Subcutaneous abdominal adipose tissue (tissue), 5 donors: ENCODE data around the gene GP2.
"Not testable (repeated sequence)": the region's sequence is repeated elsewhere in the genome, so short reads cannot be mapped to it uniquely, and the experiment has no call there.

Experiments used
- H3K27ac ChIP-seq: one replicate; pipeline ENCODE4 v1.7.0; 2013; ENCODE audit warnings: low read depth, mild to moderate bottlenecking, inconsistent platforms, low read length, moderate library complexity
- H3K27me3 ChIP-seq, 5 donors: one replicate each; pipeline ENCODE4 v1.7.0; 2013; ENCODE audit warnings: low read length in 5 of 5, inconsistent platforms in 1 of 5; ENCODE audit not compliant: control insufficient read depth in 5 of 5, insufficient read depth in 4 of 5
- H3K36me3 ChIP-seq, 5 donors: one replicate each; pipeline ENCODE4 v1.7.0; 2013; ENCODE audit warnings: low read length in 5 of 5; ENCODE audit not compliant: control insufficient read depth in 5 of 5, insufficient read depth in 5 of 5
- H3K4me1 ChIP-seq, 5 donors: one replicate each; pipeline ENCODE4 v1.7.0; 2013; ENCODE audit warnings: low read length in 5 of 5, mild to moderate bottlenecking in 3 of 5, moderate library complexity in 1 of 5; ENCODE audit not compliant: control insufficient read depth in 5 of 5, insufficient read depth in 5 of 5
- H3K4me3 ChIP-seq, 5 donors: one replicate each; pipeline ENCODE4 v1.7.0; 2013; ENCODE audit warnings: low read length in 5 of 5, low read depth in 1 of 5
- H3K9ac ChIP-seq, 5 donors: one replicate each; pipeline ENCODE4 v1.7.0; 2013; ENCODE audit warnings: low read length in 5 of 5, mild to moderate bottlenecking in 4 of 5, moderate library complexity in 3 of 5
- H3K9me3 ChIP-seq, 5 donors: one replicate each; pipeline ENCODE4 v1.7.0; 2013; ENCODE audit warnings: low read length in 5 of 5; ENCODE audit not compliant: control insufficient read depth in 5 of 5
- donor health status: healthy.
- donor health status: healthy.
- donor health status: healthy.
- donor health status: healthy.
- donor health status: healthy.

Gene GP2

GRCh38 chr16:20318437-20318836 lies 8.9 kb downstream of the GP2 start:
- H3K4me1 ChIP-seq: no peaks in the 10 kb centered on the region
- H3K27me3 ChIP-seq: peaks cover 2 to 18% (median 6%) of the 10 kb centered on the region in 5 donors
- no peak overlapping the region for H3K27ac ChIP-seq
- no peaks in the 10 kb centered on the region for H3K9me3 ChIP-seq
- no peak overlapping the region for H3K4me3 ChIP-seq
- H3K9ac ChIP-seq: no peak overlapping the region
- no peaks in the 10 kb centered on the region for H3K36me3 ChIP-seq

DNA sequence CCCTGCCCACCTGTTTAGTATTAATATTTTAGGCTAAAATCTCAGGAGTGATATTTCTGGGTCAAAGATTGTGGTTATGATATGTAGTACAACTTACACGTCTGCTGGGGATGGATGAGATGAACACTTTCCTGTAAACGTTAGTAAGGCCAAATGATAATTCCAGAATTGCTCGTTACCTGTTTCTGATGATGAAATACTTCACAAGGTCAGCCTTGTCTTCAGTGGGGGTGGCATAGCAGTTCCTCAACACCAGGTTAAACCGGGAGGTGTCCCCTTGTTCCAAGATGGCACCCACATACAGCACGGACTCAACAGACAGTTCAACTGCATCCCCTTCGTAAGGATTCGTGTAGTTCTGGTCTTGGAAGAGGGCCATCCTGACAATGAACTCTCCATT lies 9.3 kb downstream of the GP2 start:
- no peaks in the 10 kb centered on the region for H3K9me3 ChIP-seq
- no peak overlapping the region for H3K9ac ChIP-seq
- H3K36me3 ChIP-seq: no peaks in the 10 kb centered on the region
- H3K27ac ChIP-seq: no peak overlapping the region
- H3K4me3 ChIP-seq: no peak overlapping the region
- peaks cover 2 to 17% (median 6%) of the 10 kb centered on the region in 5 donors for H3K27me3 ChIP-seq
- H3K4me1 ChIP-seq: no peaks in the 10 kb centered on the region

- Histone ChIP-seq H3K36me3 (no peaks in the 10 kb centered on the region), H3K27me3 (peaks cover 2 to 15% (median 5%) of the 10 kb centered on the region in 5 donors), H3K4me1 (no peaks in the 10 kb centered on the region)
Observed at GRCh38 chr16:20317117-20317516, 10.2 kb downstream of the GP2 start.

GRCh38 chr16:20316715-20317114 lies 10.6 kb downstream of the GP2 start:
- H3K4me1 ChIP-seq: no peaks in the 10 kb centered on the region
- H3K27me3 ChIP-seq: peaks cover 2 to 15% (median 5%) of the 10 kb centered on the region in 5 donors

More at GRCh38 chr16:20317117-20317516, 10.2 kb downstream of the GP2 start:
- H3K27ac ChIP-seq: no peak overlapping the region
- no peaks in the 10 kb centered on the region for H3K9me3 ChIP-seq
- H3K9ac ChIP-seq: no peak overlapping the region
- no peak overlapping the region for H3K4me3 ChIP-seq

DNA sequence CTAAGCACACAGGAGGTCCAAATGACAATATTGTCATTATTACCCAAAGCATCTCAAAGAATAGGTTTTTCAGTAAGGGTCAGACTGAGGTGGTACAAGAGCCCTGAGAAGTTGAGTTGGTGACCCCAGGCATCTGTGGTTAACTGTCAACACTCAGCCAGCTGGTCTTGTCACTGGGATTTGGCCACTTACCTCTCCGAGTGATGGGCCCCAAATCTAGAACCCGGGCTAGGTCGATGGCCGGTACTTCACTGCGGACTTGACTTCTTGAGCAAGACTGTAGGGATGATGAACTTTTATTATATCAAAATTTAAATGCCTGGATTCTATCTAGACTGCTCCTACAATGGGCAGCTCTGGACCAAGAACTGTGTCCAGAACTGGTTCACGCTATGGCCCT lies 11.5 kb downstream of the GP2 start:
- Histone ChIP-seq H3K27ac (no peak overlapping the region), H3K4me1 (no peaks in the 10 kb centered on the region), H3K27me3 (peaks cover 2 to 15% (median 5%) of the 10 kb centered on the region in 5 donors), H3K36me3 (no peaks in the 10 kb centered on the region), H3K4me3 (no peak overlapping the region), H3K9me3 (peaks cover 0 to 6% (median 0%) of the 10 kb centered on the region in 5 donors), H3K9ac (no peak overlapping the region)

More at GRCh38 chr16:20316715-20317114, 10.6 kb downstream of the GP2 start:
- Histone ChIP-seq H3K36me3 (no peaks in the 10 kb centered on the region), H3K9ac (no peak overlapping the region), H3K9me3 (peaks cover 0 to under 1% (median 0%) of the 10 kb centered on the region in 5 donors), H3K4me3 (no peak overlapping the region), H3K27ac (no peak overlapping the region)

GRCh38 chr16:20314575-20314974 lies 12.7 kb downstream of the GP2 start:
- Histone ChIP-seq H3K27me3 (peaks cover 2 to 10% (median 5%) of the 10 kb centered on the region in 5 donors), H3K9ac (no peak overlapping the region), H3K4me1 (no peaks in the 10 kb centered on the region), H3K4me3 (no peak overlapping the region), H3K27ac (no peak overlapping the region), H3K36me3 (no peaks in the 10 kb centered on the region), H3K9me3 (peaks cover 0 to 6% (median 0%) of the 10 kb centered on the region in 5 donors)

DNA sequence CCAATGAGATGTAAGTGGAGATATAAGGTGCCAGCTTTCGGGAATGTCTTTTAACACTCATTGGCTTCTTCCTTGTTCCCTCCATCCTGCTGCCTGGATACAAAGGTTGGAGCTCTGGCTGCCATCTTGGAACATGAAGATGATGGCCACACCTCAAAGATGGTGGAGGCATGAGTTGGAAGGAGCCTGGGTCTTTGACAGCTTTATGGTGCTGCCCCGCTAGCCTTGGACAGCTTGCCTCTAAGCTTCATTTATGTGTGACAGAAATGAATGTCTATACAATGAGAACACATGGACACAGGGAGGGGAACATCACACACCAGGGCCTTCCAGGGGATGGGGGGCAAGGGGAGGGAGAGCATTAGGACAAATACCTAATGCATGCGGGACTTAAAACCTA lies 13.6 kb downstream of the GP2 start:
- Histone ChIP-seq H3K4me3 (no peak overlapping the region), H3K4me1 (no peaks in the 10 kb centered on the region), H3K9me3 (peaks cover 0 to 6% (median 0%) of the 10 kb centered on the region in 5 donors), H3K27ac (no peak overlapping the region), H3K27me3 (peaks cover 2 to 7% (median 4%) of the 10 kb centered on the region in 5 donors), H3K9ac (no peak overlapping the region), H3K36me3 (no peaks in the 10 kb centered on the region)

DNA sequence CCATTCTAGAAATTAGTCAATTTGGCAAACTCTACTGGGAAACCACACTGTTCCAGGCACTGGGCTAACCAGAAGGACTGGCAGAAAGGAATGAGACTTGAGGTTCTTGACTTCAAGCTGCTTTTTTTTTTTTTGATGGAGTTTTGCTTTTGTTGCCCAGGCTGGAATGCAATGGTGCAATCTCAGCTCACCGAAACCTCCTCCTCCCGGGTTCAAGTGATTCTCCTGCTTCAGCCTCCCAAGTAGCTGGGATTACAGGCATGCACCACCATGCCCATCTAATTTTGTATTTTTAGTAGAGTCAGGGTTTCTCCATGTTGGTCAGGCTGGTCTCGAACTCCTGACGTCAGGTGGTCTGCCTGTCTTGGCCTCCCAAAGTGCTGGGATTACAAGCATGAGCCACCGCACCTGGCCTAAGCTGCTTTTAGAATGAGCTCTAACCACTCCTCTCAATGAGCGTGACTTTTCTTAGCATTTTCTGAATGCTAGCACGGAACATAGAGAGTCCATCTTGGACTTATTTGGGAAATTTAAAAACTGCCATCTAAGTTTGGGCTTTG lies 14.7 kb downstream of the GP2 start:
- not testable (repeated sequence) for H3K27me3 ChIP-seq, H3K4me3 ChIP-seq, H3K27ac ChIP-seq, H3K36me3 ChIP-seq, H3K9ac ChIP-seq, H3K4me1 ChIP-seq, H3K9me3 ChIP-seq

DNA sequence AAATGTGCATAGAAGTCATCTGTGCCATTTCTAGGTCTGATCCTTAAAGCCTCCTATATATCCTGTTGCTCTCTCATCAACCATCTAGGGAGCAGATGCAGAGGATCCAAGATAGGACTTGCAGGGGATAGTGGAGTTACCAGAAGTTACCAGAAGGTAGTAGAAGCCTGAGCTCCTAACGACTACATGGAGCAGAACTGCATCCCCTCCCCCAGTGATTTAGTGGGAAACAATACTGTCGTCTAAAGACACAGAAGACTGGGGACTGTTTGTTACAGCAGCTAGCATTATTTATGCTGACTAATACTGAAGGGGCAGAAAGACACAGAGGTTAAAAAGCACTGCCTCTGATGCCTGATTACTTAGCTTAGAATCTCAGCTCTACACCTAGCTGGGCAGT lies 15.8 kb downstream of the GP2 start:
- H3K27me3 ChIP-seq: peaks cover 0 to 3% (median 0%) of the 10 kb centered on the region in 5 donors
- H3K27ac ChIP-seq: no peak overlapping the region
- H3K4me1 ChIP-seq: no peaks in the 10 kb centered on the region
- H3K9ac ChIP-seq: no peak overlapping the region
- peaks cover 0 to 6% (median 0%) of the 10 kb centered on the region in 5 donors for H3K9me3 ChIP-seq
- no peak overlapping the region for H3K4me3 ChIP-seq
- H3K36me3 ChIP-seq: no peaks in the 10 kb centered on the region

DNA sequence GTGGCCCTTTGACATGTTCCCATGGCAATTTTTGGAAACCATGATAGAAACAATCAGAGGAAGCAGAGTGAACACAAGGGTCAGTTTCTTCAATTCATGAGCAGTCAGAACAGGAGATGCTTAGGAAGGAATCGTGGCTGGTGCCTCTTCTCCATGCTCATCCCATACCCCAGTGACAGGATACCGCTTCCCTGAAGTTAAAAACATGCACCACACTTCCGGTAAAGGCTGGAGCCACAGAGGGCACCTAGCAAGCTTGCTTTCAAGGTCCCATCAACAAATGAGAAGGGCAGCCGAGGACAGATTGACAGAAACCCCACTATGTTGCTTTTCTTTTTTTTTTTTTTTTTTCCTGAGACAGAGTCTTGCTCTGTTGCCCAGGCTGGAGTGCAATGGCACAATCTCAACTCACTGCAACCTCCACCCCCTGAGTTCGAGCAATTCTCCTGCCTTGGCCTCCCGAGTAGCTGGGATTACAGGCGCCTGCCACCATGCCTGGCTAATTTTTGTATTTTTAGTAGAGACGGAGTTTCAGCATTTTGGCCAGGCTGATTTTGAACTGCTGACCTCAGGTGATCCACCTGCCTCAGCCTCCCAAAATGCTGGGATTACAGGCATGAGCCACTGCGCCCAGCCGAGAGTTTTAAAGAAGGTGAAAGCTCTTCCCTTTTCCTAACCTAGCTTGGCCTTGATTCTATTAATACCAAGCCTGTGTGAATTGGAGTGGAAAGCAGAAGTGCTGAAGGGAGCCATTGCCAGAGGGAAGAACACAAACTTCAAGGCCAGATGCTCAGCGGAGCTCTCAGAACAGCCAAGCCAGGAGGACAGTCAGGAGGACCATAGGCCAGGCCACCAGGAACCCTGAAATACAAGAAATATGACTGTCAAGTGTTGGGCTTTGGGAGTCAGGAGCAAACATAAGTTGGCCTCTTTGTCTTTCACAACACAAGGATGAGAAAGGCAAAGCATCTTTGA lies 16.6 kb downstream of the GP2 start:
- no peak overlapping the region for H3K4me3 ChIP-seq
- H3K9ac ChIP-seq: no peak overlapping the region
- H3K36me3 ChIP-seq: no peaks in the 10 kb centered on the region
- peaks cover 0 to 3% (median 0%) of the 10 kb centered on the region in 5 donors for H3K27me3 ChIP-seq
- H3K4me1 ChIP-seq: no peaks in the 10 kb centered on the region
- H3K27ac ChIP-seq: no peak overlapping the region
- peaks cover 0 to 6% (median 0%) of the 10 kb centered on the region in 5 donors for H3K9me3 ChIP-seq
